GM18951 (cell line): ENCODE results near the gene PRRC2B.

Experiments
- POLR2A ChIP-seq: IDR thresholded peaks from 4 replicates; pipeline ENCODE4 v1.6.1; 2011; ENCODE audit warnings: mild to moderate bottlenecking; ENCODE audit not compliant: insufficient read length, insufficient read depth; ENCODE audit errors: extremely low read depth
- in situ Hi-C: fragments of 300-500 bp; cut with MboI; formaldehyde crosslinking; loops from one replicate; pipeline ENCODE4 v1.12.0; 2022; ENCODE audit warnings: low sequenced_read_pairs, mixed read lengths, inconsistent platforms; ENCODE audit not compliant: unreplicated experiment

Gene PRRC2B

GRCh38 chr9:131407717-131408195 is 13.9 kb downstream of the PRRC2B start:
- TF ChIP-seq POLR2A, result no peak
- in situ Hi-C loops, result no loop called here

GRCh38 chr9:131409458-131409992 is 15.6 kb downstream of the PRRC2B start:
- in situ Hi-C loops, result no loop called here
- TF ChIP-seq POLR2A, result no peak

GRCh38 chr9:131410044-131410491 is 16.2 kb downstream of the PRRC2B start:
- no peak for TF ChIP-seq POLR2A
- in situ Hi-C loops, result no loop called here

- in situ Hi-C loops, result no loop called here
- no peak for TF ChIP-seq POLR2A
These were observed 18.1 kb downstream of the PRRC2B start for GRCh38 chr9:131411719-131412681.

GRCh38 chr9:131416509-131416908 is 22.6 kb downstream of the PRRC2B start:
- in situ Hi-C loops, result no loop called here
- TF ChIP-seq POLR2A, result no peak

GRCh38 chr9:131417264-131418142 is 23.6 kb downstream of the PRRC2B start:
- no peak for TF ChIP-seq POLR2A
- in situ Hi-C loops, result no loop called here

- in situ Hi-C loops, result no loop called here
- no peak for TF ChIP-seq POLR2A
These were observed 24.5 kb downstream of the PRRC2B start for GRCh38 chr9:131418143-131419025.

- in situ Hi-C loops, result no loop called here
These were observed 25.2 kb downstream of the PRRC2B start for GRCh38 chr9:131419026-131419614.

GRCh38 chr9:131419716-131420115 is 25.8 kb downstream of the PRRC2B start:
- no peak for TF ChIP-seq POLR2A
- in situ Hi-C loops, result no loop called here

More at GRCh38 chr9:131419026-131419614, 25.2 kb downstream of the PRRC2B start:
- TF ChIP-seq POLR2A, result no peak

GRCh38 chr9:131420980-131421624 is 27.2 kb downstream of the PRRC2B start:
- in situ Hi-C loops, result no loop called here
- TF ChIP-seq POLR2A, result no peak

GRCh38 chr9:131421691-131422090 is 27.8 kb downstream of the PRRC2B start:
- in situ Hi-C loops, result no loop called here
- TF ChIP-seq POLR2A, result no peak
